Common myeloid progenitor, CD34-positive (primary cell): ENCODE measurements around the gene DYRK3.

Experiments
- CTCF ChIA-PET: fragments of 350-600 bp; sonication (Branson Sonifier 250); formaldehyde crosslinking; loops from one replicate; lab custom pipeline; 2021; ENCODE audit warnings: antibody characterized with exemption; lab: Charles Lee
- POLR2A ChIA-PET: fragments of 350-600 bp; sonication (Branson Sonifier 250); formaldehyde crosslinking; loops from one replicate; lab custom pipeline; 2021; ENCODE audit warnings: antibody characterized with exemption; lab: Charles Lee
- DNase-seq, 3 donors: peaks; one replicate each; pipeline versions ENCODE4 v3.0.0 to v3.0.0-alpha.2; 2013
- H3K27ac ChIP-seq, 2 experiments: 1 replicate in 1 of 2; 2 replicates in 1 of 2; pipeline ENCODE4 v1.7.0; 2013; ENCODE audit warnings: inconsistent platforms in 2 of 2, low read length in 2 of 2, mild to moderate bottlenecking in 2 of 2, low read depth in 1 of 2, moderate library complexity in 1 of 2; ENCODE audit not compliant: severe bottlenecking in 2 of 2, insufficient read depth in 1 of 2, poor library complexity in 1 of 2
- H3K27me3 ChIP-seq, 5 experiments: replicated peaks in 2 of 5; 1 replicate in 3 of 5; 2 replicates in 2 of 5; pipeline versions ENCODE4 v1.6.1 to v1.7.0; 2013; ENCODE audit warnings: low read length in 4 of 5, mild to moderate bottlenecking in 2 of 5, moderate library complexity in 2 of 5, inconsistent platforms in 1 of 5; ENCODE audit not compliant: insufficient read depth in 5 of 5, control insufficient read depth in 4 of 5
- H3K36me3 ChIP-seq, 4 experiments: 1 replicate in 2 of 4; 2 replicates in 2 of 4; pipeline versions ENCODE4 v1.6.1 to v1.7.0; 2013; ENCODE audit warnings: low read length in 3 of 4, control low read depth in 1 of 4, mild to moderate bottlenecking in 1 of 4; ENCODE audit not compliant: control insufficient read depth in 4 of 4, insufficient read depth in 4 of 4
- H3K4me1 ChIP-seq, 4 experiments: 1 replicate in 3 of 4; 2 replicates in 1 of 4; pipeline versions ENCODE4 v1.6.1 to v1.7.1; 2013; ENCODE audit warnings: low read length in 3 of 4, mild to moderate bottlenecking in 3 of 4, control low read depth in 1 of 4, inconsistent platforms in 1 of 4, moderate library complexity in 1 of 4; ENCODE audit not compliant: control insufficient read depth in 4 of 4, insufficient read depth in 4 of 4; ENCODE audit errors: control extremely low read depth in 1 of 4
- H3K4me3 ChIP-seq, 7 experiments: 1 replicate in 4 of 7; 2 replicates in 3 of 7; pipeline versions ENCODE4 v1.5.1 to v1.7.0; 2013; ENCODE audit warnings: mild to moderate bottlenecking in 7 of 7, low read length in 6 of 7, moderate library complexity in 6 of 7, inconsistent platforms in 2 of 7, low read depth in 2 of 7, control low read depth in 1 of 7; ENCODE audit not compliant: insufficient read depth in 4 of 7, control insufficient read depth in 1 of 7; ENCODE audit errors: extremely low read depth in 1 of 7
- H3K9me3 ChIP-seq, 5 experiments: 1 replicate in 4 of 5; 2 replicates in 1 of 5; pipeline versions ENCODE4 v1.6.1 to v1.7.1; 2013; ENCODE audit warnings: low read length in 4 of 5, mild to moderate bottlenecking in 2 of 5, inconsistent platforms in 1 of 5, low read depth in 1 of 5, moderate library complexity in 1 of 5; ENCODE audit not compliant: control insufficient read depth in 4 of 5, insufficient read depth in 2 of 5; ENCODE audit errors: control extremely low read depth in 1 of 5
- WGBS: methylation state at CpG from one replicate; pipeline ENCODE4 v1.1.5; 2013; ENCODE audit not compliant: insufficient coverage; 5-methylcytosine and 5-hydroxymethylcytosine counted together

DYRK3 gene

GRCh38 chr1:206687915-206688442, 52.6 kb downstream of the DYRK3 start:
- peaks cover 0 to 5% (median 0%) of the 10 kb centered on the region in 5 experiments for H3K27me3 ChIP-seq
- WGBS: 87% methylated on average over 2 of the region's 2 CpGs
- H3K27ac ChIP-seq: no peak overlapping the region
- peaks cover 11 to 49% (median 44%) of the 10 kb centered on the region in 4 experiments for H3K4me1 ChIP-seq
- ChIA-PET POLR2A (no interaction called here), CTCF (interaction anchor here (0.7 to 2.6 kb wide), 8 partner anchors 14 to 294 kb away, joined by 3 to 9 read pairs (median 4); partner anchors contain the start of gene DYRK3)
- no peaks in the 10 kb centered on the region for H3K9me3 ChIP-seq
- H3K36me3 ChIP-seq: peaks cover 0 to 2% (median 0%) of the 10 kb centered on the region in 4 experiments
- no peak for DNase-seq
- H3K4me3 ChIP-seq: no peak overlapping the region

GRCh38 chr1:206690516-206690915, 55.2 kb downstream of the DYRK3 start:
- 93% methylated on average over 2 of the region's 2 CpGs for WGBS
- H3K4me1 ChIP-seq: peaks cover 11 to 62% (median 52%) of the 10 kb centered on the region in 4 experiments
- CTCF ChIA-PET: interaction anchor here (0.9 to 3.3 kb wide), 14 partner anchors 9 to 59 kb away, joined by 3 to 12 read pairs (median 5); partner anchors contain the start of gene DYRK3

GRCh38 chr1:206691604-206692003, 56.3 kb downstream of the DYRK3 start:
- peaks cover 9 to 56% (median 46%) of the 10 kb centered on the region in 4 experiments for H3K4me1 ChIP-seq
- WGBS: 97% methylated on average over 8 of the region's 8 CpGs
- ChIA-PET CTCF (interaction anchor here (0.9 to 3.3 kb wide), 12 partner anchors 9 to 65 kb away, joined by 3 to 12 read pairs (median 4); no protein-coding TSS in a partner anchor), POLR2A (interaction anchor here (1.0 kb wide), 1 partner anchor 35 kb away, joined by 3 read pairs; no protein-coding TSS in a partner anchor)
- no peaks in the 10 kb centered on the region for H3K27me3 ChIP-seq
- DNase-seq: no peak
- peaks cover under 1 to 13% (median 5%) of the 10 kb centered on the region in 4 experiments for H3K36me3 ChIP-seq
- H3K27ac ChIP-seq: no peak overlapping the region
- no peaks in the 10 kb centered on the region for H3K9me3 ChIP-seq
- H3K4me3 ChIP-seq: no peak overlapping the region

More at GRCh38 chr1:206690516-206690915, 55.2 kb downstream of the DYRK3 start:
- H3K36me3 ChIP-seq: peaks cover 0 to 5% (median 2%) of the 10 kb centered on the region in 4 experiments
- no peak for DNase-seq
- no peak overlapping the region for H3K4me3 ChIP-seq
- H3K27ac ChIP-seq: no peak overlapping the region
- POLR2A ChIA-PET: interaction anchor here (0.7 kb wide), 1 partner anchor 68 kb away, joined by 3 read pairs; no protein-coding TSS in a partner anchor
- H3K9me3 ChIP-seq: no peaks in the 10 kb centered on the region
- no peaks in the 10 kb centered on the region for H3K27me3 ChIP-seq

GRCh38 chr1:206693029-206693428, 57.7 kb downstream of the DYRK3 start:
- ChIA-PET CTCF (interaction anchor here (1.2 to 3.3 kb wide), 6 partner anchors 10 to 289 kb away, joined by 3 to 12 read pairs (median 4); no protein-coding TSS in a partner anchor), POLR2A (no interaction called here)
- peaks cover 4 to 21% (median 19%) of the 10 kb centered on the region in 4 experiments for H3K36me3 ChIP-seq
- no peaks in the 10 kb centered on the region for H3K27me3 ChIP-seq
- no peak for DNase-seq
- H3K4me3 ChIP-seq: peak overlapping the region in 3 of 7 experiments; percentile 11 to 40 (median 33)
- peak overlapping the region in 1 of 2 experiments; percentile 31 for H3K27ac ChIP-seq
- H3K4me1 ChIP-seq: peaks cover 0 to 42% (median 32%) of the 10 kb centered on the region in 4 experiments
- 53% methylated on average over 5 of the region's 10 CpGs for WGBS
- H3K9me3 ChIP-seq: no peaks in the 10 kb centered on the region

GRCh38 chr1:206693592-206693991, 58.3 kb downstream of the DYRK3 start:
- H3K27ac ChIP-seq: no peak overlapping the region
- H3K4me3 ChIP-seq: no peak overlapping the region
- peaks cover 3 to 43% (median 29%) of the 10 kb centered on the region in 4 experiments for H3K4me1 ChIP-seq
- no peak for DNase-seq
- CTCF ChIA-PET: interaction anchor here (1.1 to 1.9 kb wide), 5 partner anchors 10 to 288 kb away, joined by 3 to 5 read pairs (median 4); no protein-coding TSS in a partner anchor
- no peaks in the 10 kb centered on the region for H3K27me3 ChIP-seq
- POLR2A ChIA-PET: interaction anchor here (0.6 kb wide), 1 partner anchor 14 kb away, joined by 4 read pairs; no protein-coding TSS in a partner anchor
- WGBS: 96% methylated on average over 6 of the region's 7 CpGs
- peaks cover 4 to 21% (median 19%) of the 10 kb centered on the region in 4 experiments for H3K36me3 ChIP-seq
- no peaks in the 10 kb centered on the region for H3K9me3 ChIP-seq

- CTCF ChIA-PET: interaction anchor here (1.0 to 2.2 kb wide), 6 partner anchors 9 to 287 kb away, joined by 3 to 6 read pairs (median 4); no protein-coding TSS in a partner anchor
- Histone ChIP-seq H3K36me3 (peaks cover 4 to 21% (median 18%) of the 10 kb centered on the region in 4 experiments), H3K4me1 (peaks cover 6 to 51% (median 37%) of the 10 kb centered on the region in 4 experiments), H3K4me3 (no peak overlapping the region), H3K27ac (no peak overlapping the region), H3K27me3 (no peaks in the 10 kb centered on the region), H3K9me3 (no peaks in the 10 kb centered on the region)
- POLR2A ChIA-PET: interaction anchor here (0.6 kb wide), 1 partner anchor 15 kb away, joined by 4 read pairs; no protein-coding TSS in a partner anchor
- 88% methylated on average over 6 of the region's 11 CpGs for WGBS
- no peak for DNase-seq
These were observed 59.1 kb downstream of the DYRK3 start for GRCh38 chr1:206694171-206695124.
